ENCODE data around the gene ERC2.

ERC2 gene

DNA sequence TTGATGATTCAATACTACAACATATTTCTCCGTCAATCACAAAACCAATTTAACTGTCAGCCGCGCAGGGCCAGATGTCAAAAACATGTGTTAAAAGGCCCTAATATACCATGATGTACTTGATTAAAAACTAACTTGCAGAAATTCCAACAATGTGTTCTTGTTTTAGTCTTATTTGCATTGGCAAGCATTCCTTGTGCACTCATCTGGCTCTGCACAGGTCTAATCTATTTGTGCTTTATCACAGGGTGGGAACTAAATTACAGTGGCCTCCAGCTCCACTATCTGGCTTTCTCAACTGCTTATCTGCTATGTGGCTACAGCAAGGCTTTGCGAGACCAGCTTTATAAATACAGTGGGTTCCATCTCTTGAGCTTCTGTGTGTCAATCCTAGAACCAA, 455.5 kb downstream of the ERC2 start:
- no peak for DNase-seq (ENCODE audit: low read depth in 2 of 3, low spot score in 1 of 3)

DNA sequence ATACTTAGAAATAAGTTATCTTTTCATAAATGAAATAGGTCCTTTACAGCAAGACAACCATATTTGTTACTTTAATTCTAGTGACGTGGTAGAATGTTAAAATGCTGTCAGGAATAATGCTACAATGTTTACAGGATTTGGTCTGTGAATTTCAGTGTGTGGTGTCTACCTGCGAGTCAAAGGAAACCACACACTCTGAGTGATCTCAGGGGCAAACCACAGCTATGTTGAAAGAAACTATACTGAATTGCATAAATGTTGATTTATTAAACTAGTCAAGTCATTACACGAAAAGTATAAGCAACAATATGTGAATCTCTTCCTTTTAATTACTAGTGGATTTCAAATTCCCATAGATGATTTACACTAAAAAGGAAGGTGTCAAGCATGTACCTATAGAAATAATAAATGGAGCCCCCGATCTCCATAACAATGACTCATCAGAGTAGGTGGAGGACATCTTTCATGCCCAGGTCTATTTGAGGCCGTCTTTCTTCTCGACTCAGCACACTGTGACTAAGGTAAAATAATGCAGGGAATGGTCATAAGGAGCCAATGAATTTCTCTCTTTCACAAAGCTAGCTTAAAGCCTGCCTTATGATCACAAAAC, 463.0 kb downstream of the ERC2 start:
- DNase-seq (ENCODE audit: low read depth in 2 of 3, low spot score in 1 of 3) = no peak

- DNase-seq (ENCODE audit: low read depth in 2 of 3, low spot score in 1 of 3) = no peak
These were observed 465.1 kb downstream of the ERC2 start for GRCh38 chr3:56003129-56003528.

DNA sequence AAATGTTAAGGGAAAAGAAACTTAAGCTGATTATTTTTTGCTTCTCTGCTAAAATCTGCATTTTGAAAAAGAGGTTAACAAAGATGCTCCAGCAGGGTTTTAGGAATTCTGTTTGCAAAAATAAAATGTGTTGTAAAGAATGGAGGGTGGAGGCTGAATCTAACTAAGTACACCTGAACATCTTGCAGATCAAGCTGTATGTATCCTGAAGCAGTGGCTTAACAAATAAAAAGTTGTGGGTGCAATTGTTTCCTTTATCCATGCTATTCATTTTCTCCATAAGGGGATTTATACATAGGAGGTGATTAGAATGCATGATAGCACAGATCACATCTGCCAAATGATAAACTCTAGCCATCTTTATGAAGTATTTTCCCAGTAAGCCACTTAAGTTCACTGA, 466.3 kb downstream of the ERC2 start:
- no peak for DNase-seq (ENCODE audit: low read depth in 2 of 3, low spot score in 1 of 3)

GRCh38 chr3:56001537-56001936, 466.7 kb downstream of the ERC2 start:
- DNase-seq (ENCODE audit: low read depth in 2 of 3, low spot score in 1 of 3) = no peak

DNA sequence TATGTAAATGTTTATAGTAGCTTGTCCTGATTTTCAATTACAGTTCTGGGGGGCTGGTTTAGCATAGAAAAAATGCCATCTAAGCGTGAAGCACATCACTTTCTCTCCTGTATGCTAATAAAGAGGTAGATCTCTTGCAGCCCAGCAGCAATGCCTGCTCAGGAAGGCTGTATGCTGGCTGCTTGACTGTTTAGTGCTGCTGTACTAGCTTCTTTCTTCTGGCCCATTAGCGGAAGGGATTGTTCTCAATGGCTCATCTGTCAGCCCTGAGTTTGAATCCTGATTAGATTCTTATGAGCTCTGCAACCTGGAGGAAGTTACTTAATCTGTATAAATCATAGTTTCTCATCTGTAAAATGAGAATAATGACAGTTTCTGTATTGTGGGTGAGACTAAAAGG, 478.9 kb downstream of the ERC2 start:
- no peak for DNase-seq (ENCODE audit: low read depth in 2 of 3, low spot score in 1 of 3)

DNA sequence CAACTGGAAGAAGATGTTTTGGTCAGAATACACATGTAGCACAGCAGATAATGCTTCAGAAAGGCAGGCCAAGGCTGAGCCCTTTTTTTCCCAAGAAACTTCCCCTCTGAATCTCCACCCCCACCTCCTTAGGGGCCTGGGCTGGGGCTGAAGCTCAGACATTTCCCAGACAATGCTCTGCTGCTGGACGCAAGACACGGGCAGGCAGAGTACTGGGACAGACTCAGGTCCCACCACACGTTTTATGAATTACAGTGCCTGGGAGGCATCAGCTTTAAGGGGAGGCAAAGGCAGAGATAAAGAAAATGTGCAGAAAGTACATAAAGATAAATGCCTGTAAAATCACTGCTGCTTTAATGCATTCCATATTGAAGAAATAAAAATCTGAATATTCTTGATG, 479.4 kb downstream of the ERC2 start:
- no peak for DNase-seq (ENCODE audit: low read depth in 2 of 3, low spot score in 1 of 3)

- no peak for DNase-seq (ENCODE audit: low read depth in 2 of 3, low spot score in 1 of 3)
These were observed 483.6 kb downstream of the ERC2 start for GRCh38 chr3:55984626-55985025.

DNA sequence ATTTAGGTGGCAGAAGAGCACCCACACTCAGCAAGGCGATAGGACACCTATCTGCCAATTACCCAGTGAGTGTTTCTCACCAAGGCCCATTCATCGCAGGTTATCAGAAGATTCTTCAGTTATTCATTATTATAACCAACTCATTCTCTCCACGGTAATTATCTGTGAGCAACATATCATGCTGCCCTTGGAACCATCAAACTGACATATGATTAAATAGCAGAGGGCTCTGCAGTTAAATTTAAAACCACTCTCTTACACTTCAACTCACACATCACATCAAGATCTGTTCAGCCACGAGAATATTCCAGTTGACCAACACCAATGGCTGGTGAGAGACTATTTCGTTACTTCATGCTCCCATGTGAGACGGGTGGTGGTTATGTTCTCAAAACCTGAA, 489.3 kb downstream of the ERC2 start:
- no peak for DNase-seq (ENCODE audit: low read depth in 2 of 3, low spot score in 1 of 3)

- DNase-seq (ENCODE audit: low read depth in 2 of 3, low spot score in 1 of 3) = no peak
These were observed 493.7 kb downstream of the ERC2 start for GRCh38 chr3:55974421-55975165.

GRCh38 chr3:55969634-55970033, 498.6 kb downstream of the ERC2 start:
- DNase-seq (ENCODE audit: low read depth in 2 of 3, low spot score in 1 of 3) = no peak

DNA sequence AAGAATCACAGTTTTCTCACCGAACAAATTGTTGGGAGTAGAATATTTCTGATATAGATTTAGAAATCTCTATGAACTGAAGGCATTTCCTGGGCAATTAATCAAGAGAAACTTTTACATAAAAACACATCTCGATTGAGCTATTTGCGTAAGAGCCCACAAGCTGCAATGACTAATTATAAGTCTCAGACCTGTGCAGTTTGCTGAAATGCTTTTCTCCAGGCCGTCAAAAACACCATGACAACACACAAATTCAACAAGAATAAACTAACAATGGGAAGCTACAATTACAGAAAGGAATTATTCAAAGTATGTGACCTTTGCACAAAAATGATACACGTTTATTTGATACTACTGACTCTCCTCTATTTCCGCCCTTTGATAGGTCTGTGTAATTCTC, 499.9 kb downstream of the ERC2 start:
- DNase-seq (ENCODE audit: low read depth in 2 of 3, low spot score in 1 of 3) = no peak

DNA sequence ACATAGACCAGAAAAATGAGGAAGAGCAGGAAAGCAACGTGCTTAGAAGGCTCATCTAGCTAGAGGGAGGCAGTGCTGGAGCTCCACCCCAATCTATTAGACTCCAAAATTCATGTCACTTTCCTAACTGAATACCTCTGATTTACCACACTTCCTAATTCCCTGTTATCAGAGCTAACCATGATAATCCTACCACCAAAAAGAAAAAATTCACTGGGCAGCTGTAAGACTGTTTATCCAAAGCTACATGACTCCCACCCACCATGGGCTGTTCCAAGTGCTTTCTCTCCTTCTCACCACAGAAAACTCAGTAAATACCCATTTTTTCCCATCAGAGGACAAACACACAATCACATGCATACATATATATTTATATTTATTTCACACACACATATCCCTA, 501.7 kb downstream of the ERC2 start:
- no peak for DNase-seq (ENCODE audit: low read depth in 2 of 3, low spot score in 1 of 3)

DNA sequence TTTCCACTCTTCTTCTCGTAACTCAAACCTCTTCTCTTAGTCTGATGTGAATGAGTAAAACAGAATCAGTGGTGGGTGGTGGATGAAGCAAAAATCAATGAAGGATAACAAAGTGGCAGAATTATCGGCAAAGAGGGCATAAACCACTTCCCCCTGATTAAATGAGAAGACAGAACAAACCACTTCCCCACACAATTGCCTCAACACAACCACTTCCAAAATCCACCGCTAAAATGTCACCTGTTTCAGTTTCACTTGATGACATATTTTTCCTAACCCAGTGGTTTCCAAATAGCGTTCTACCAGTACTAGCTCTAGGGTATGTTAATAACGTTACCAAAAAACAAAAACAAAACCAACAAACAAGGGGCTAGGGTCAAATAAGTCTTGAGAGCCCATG, 502.5 kb downstream of the ERC2 start:
- DNase-seq (ENCODE audit: low read depth in 2 of 3, low spot score in 1 of 3) = no peak

- DNase-seq (ENCODE audit: low read depth in 2 of 3, low spot score in 1 of 3) = no peak
These were observed 503.7 kb downstream of the ERC2 start for GRCh38 chr3:55964491-55964985.

DNA sequence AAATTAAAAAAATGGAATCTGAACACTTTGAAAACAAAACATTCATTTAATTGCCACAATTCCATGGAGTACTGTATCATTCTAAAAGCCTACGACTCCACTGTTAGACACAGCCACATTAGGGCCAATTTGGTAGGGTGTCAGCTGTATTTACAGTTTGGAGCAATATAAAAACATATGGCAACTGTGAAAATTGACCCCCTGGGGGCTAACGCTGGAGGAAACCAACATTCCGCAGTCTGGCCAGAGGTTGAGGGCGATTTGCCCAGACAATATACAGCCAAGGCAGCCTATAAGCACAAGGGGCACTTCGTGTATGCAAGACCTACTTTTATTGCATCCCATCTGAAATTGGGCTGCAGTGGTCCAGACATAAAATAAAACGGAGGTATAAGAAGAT, 504.7 kb downstream of the ERC2 start:
- no peak for DNase-seq (ENCODE audit: low read depth in 2 of 3, low spot score in 1 of 3)

DNA sequence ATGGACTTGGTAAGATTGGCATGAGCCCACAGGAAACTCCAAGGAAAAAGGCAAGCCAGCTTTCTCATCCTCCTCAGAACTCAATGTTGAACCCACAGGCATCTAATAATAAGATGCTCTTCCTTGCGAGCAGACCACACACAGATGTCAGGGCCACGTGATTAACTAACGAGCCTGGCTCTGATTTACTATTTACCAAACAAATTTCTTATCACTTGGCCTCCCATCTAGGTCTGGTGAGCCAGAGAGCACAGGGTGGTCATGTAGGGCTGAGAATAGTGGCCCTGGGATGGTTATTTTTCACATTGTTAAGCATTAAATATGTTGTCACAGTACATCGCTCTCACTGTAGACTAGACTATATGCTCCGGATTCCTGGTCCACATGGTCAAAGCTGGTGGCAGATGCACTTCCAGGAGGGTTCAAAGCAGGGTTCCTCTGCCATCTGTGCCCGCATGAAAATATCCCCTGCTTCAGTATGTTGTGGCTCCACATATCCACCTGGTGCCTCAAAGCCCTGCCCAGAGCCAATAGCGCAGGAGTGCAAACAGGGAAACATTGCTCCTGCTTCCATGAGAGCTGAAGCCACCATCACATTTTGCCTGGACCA, 508.7 kb downstream of the ERC2 start:
- no peak for DNase-seq (ENCODE audit: low read depth in 2 of 3, low spot score in 1 of 3)

- no peak for DNase-seq (ENCODE audit: low read depth in 2 of 3, low spot score in 1 of 3)
These were observed 509.7 kb downstream of the ERC2 start for GRCh38 chr3:55958605-55959004.

- DNase-seq (ENCODE audit: low read depth in 2 of 3, low spot score in 1 of 3) = no peak
These were observed 512.3 kb downstream of the ERC2 start for GRCh38 chr3:55955891-55956477.

GRCh38 chr3:55951388-55951787, 516.9 kb downstream of the ERC2 start:
- no peak for DNase-seq (ENCODE audit: low read depth in 2 of 3, low spot score in 1 of 3)

DNA sequence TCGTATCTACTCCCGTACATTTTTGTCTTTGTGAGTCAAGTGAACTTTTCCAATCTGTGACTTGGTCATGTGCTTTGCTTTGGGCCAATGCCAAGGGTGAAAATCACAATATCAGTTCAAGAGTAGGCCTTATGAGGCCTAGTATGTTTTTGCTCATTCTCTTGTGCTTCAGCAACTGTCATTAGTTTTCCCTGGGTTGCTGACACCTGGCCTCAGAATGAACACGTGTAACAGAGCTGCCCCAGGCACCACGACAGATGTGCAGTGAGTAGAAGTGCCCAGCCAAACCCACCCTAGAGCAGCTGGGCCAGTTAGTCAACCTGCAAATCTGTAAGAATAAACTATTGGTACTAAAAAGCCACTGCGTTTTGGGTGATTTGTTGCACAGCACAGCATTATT, 520.9 kb downstream of the ERC2 start:
- DNase-seq (ENCODE audit: low read depth in 2 of 3, low spot score in 1 of 3) = no peak

GRCh38 chr3:55946574-55947160, 521.6 kb downstream of the ERC2 start:
- no peak for DNase-seq (ENCODE audit: low read depth in 2 of 3, low spot score in 1 of 3)

All from stimulated activated CD4-positive, alpha-beta T cell treated with anti-CD3 and anti-CD28 coated beads, Interleukin-12 subunit alpha, Interleukin-12 subunit beta, amount 100 ng/mL, for 48 hours (primary cell).